Muscle of back (tissue), 11 donors: Measurements from ENCODE around the gene DLGAP1. TPM values are rescaled to one million over a fixed set of nuclear protein-coding genes. Genes with fewer than 3 reads are reported as not detected.
"Not testable (repeated sequence)": the region's sequence is repeated elsewhere in the genome, so short reads cannot be mapped to it uniquely, and the experiment has no call there.

Experiments used
- DNase-seq, 3 donors: peaks; one replicate each; pipeline versions ENCODE4 v3.0.0 to v3.0.0-alpha.2; 2013
- polyA plus RNA-seq, 10 donors: library from polyadenylated mRNA; unstranded; fragments of 120-200 nt; gene quantifications; one replicate each; pipeline ENCODE4 v1.2.1, GENCODE V29; 2013; ENCODE audit not compliant: insufficient read length in 10 of 10

DLGAP1 gene
- polyA plus RNA-seq, 10 donors = 1.3 to 3.5 (median 2.1) TPM

- DNase-seq = no peak
These were observed 976.7 kb downstream of the DLGAP1 start for GRCh38 chr18:3478262-3478978.

- DNase-seq = no peak
These were observed 982.2 kb downstream of the DLGAP1 start for GRCh38 chr18:3472681-3473544.

GRCh38 chr18:3472121-3472520 is 983.0 kb downstream of the DLGAP1 start:
- not testable (repeated sequence) for DNase-seq

- no peak for DNase-seq
These were observed 983.9 kb downstream of the DLGAP1 start for GRCh38 chr18:3471141-3471648.

- DNase-seq = no peak
These were observed 986.3 kb downstream of the DLGAP1 start for GRCh38 chr18:3468833-3469232.

GRCh38 chr18:3468066-3468705 is 986.9 kb downstream of the DLGAP1 start:
- DNase-seq = no peak

GRCh38 chr18:3466872-3467271 is 988.2 kb downstream of the DLGAP1 start:
- no peak for DNase-seq

- DNase-seq = peak in 2 of 3 donors; percentile 65 to 71
These were observed 989.1 kb downstream of the DLGAP1 start for GRCh38 chr18:3466045-3466444.

GRCh38 chr18:3463051-3463450 is 992.1 kb downstream of the DLGAP1 start:
- DNase-seq = peak in 1 of 3 donors; percentile 43

- no peak for DNase-seq
These were observed 993.4 kb downstream of the DLGAP1 start for GRCh38 chr18:3461704-3462103.

GRCh38 chr18:3460823-3461398 is 994.2 kb downstream of the DLGAP1 start:
- DNase-seq = no peak

- no peak for DNase-seq
These were observed 995.9 kb downstream of the DLGAP1 start for GRCh38 chr18:3458952-3459853.

- no peak for DNase-seq
These were observed 996.7 kb downstream of the DLGAP1 start for GRCh38 chr18:3458378-3458777.

GRCh38 chr18:3457261-3457724 is 997.8 kb downstream of the DLGAP1 start:
- no peak for DNase-seq

GRCh38 chr18:3456686-3457069 is 998.4 kb downstream of the DLGAP1 start:
- DNase-seq = no peak

GRCh38 chr18:3455907-3456685 is 999.0 kb downstream of the DLGAP1 start:
- peak in 1 of 3 donors; percentile 36 for DNase-seq

GRCh38 chr18:3455090-3455635 is 999.9 kb downstream of the DLGAP1 start:
- DNase-seq = peak in 1 of 3 donors; percentile 40

GRCh38 chr18:3454365-3455089 is 1000.6 kb downstream of the DLGAP1 start:
- peak; percentile 58 to 80 (median 64) for DNase-seq
